IMR-90 (cell line): ENCODE results near the gene LEUTX. TPM values are rescaled to one million over a fixed set of nuclear protein-coding genes. Genes with fewer than 3 reads are reported as not detected.

Experiments
- ATAC-seq: fragments of 200-7000 bp; cut with Tn5 transposase; 2 replicates; pipeline ENCODE4 v1.9.1; 2020; ENCODE audit warnings: low read depth, mild to moderate bottlenecking, moderate library complexity
- BruUV-seq: library from RNA; stranded (reverse); fragments of 400-500 nt; replicated peaks from 2 replicates; lab custom pipeline; 2021; lab: Mats Ljungman, UMichigan
- CTCF ChIA-PET: fragments of 300-600 bp; formaldehyde crosslinking; extraction: SDS; loops from one replicate; lab custom pipeline; 2021; ENCODE audit warnings: antibody characterized with exemption; lab: Yijun Ruan, JAX
- POLR2A ChIA-PET: fragments of 300-600 bp; sonication (Branson Sonifier 250); formaldehyde crosslinking; loops from one replicate; lab custom pipeline; 2022; ENCODE audit warnings: antibody characterized with exemption; ENCODE audit not compliant: unreplicated experiment; lab: Charles Lee
- DNase-seq: peaks from one replicate; pipeline ENCODE4 v3.0.0; 2013
- H2AFZ ChIP-seq: replicated peaks from 2 replicates; pipeline ENCODE3; 2013; ENCODE audit warnings: low read length, mild to moderate bottlenecking; ENCODE audit not compliant: poor library complexity
- H2AK5ac ChIP-seq: 2 replicates; pipeline ENCODE4 v1.6.1; 2013; ENCODE audit warnings: low read depth, low read length, inconsistent platforms
- H2AK9ac ChIP-seq: replicated peaks from 2 replicates; pipeline ENCODE3; 2013; ENCODE audit warnings: mild to moderate bottlenecking, low read depth, low read length, moderate library complexity; ENCODE audit not compliant: poor library complexity
- H2BK120ac ChIP-seq: 2 replicates; pipeline ENCODE4 v1.6.1; 2013; ENCODE audit warnings: low read depth, low read length, inconsistent platforms
- H2BK15ac ChIP-seq: 3 replicates; pipeline ENCODE4 v1.6.1; 2013; ENCODE audit warnings: low read depth, low read length, inconsistent platforms
- H2BK20ac ChIP-seq: 2 replicates; pipeline ENCODE4 v1.6.1; 2013; ENCODE audit warnings: low read depth, mild to moderate bottlenecking, inconsistent platforms, low read length, moderate library complexity
- H2BK5ac ChIP-seq: 2 replicates; pipeline ENCODE4 v1.6.1; 2013; ENCODE audit warnings: mild to moderate bottlenecking, low read depth, low read length, inconsistent platforms; ENCODE audit not compliant: poor library complexity, severe bottlenecking
- H3K14ac ChIP-seq: replicated peaks from 2 replicates; pipeline ENCODE4 v1.6.1; 2013; ENCODE audit warnings: low read depth, low read length, inconsistent platforms
- H3K18ac ChIP-seq: 2 replicates; pipeline ENCODE4 v1.6.1; 2013; ENCODE audit warnings: low read depth, low read length, control low read depth
- H3K23ac ChIP-seq: 2 replicates; pipeline ENCODE4 v1.6.1; 2013; ENCODE audit warnings: low read depth, low read length, inconsistent platforms
- H3K27ac ChIP-seq: 2 replicates; pipeline ENCODE4 v1.5.1; 2013; ENCODE audit warnings: mild to moderate bottlenecking, control low read depth, low read length; ENCODE audit not compliant: insufficient read depth
- H3K27me3 ChIP-seq: 2 replicates; pipeline ENCODE4 v1.6.1; 2013; ENCODE audit warnings: low read length; ENCODE audit not compliant: control insufficient read depth, insufficient read depth
- H3K36me3 ChIP-seq: 2 replicates; pipeline ENCODE4 v1.6.1; 2013; ENCODE audit warnings: low read length, mixed read lengths; ENCODE audit not compliant: control insufficient read depth, insufficient read depth
- H3K4ac ChIP-seq: 2 replicates; pipeline ENCODE4 v1.6.1; 2013; ENCODE audit warnings: low read depth, low read length, inconsistent platforms
- H3K4me1 ChIP-seq: 2 replicates; pipeline ENCODE4 v1.6.1; 2013; ENCODE audit warnings: low read length, mixed read lengths; ENCODE audit not compliant: control insufficient read depth, insufficient read depth
- H3K4me2 ChIP-seq: 2 replicates; pipeline ENCODE4 v1.6.1; 2013; ENCODE audit warnings: low read depth, mild to moderate bottlenecking, control low read depth, low read length, moderate library complexity
- H3K4me3 ChIP-seq: 2 replicates; pipeline ENCODE4 v1.5.1; 2013; ENCODE audit warnings: low read depth, mild to moderate bottlenecking, control low read depth, low read length, moderate library complexity; ENCODE audit not compliant: insufficient read depth
- H3K56ac ChIP-seq: 2 replicates; pipeline ENCODE4 v1.6.1; 2013; ENCODE audit warnings: low read length, inconsistent platforms; ENCODE audit not compliant: insufficient read depth; ENCODE audit errors: extremely low read depth
- H3K79me1 ChIP-seq, 2 experiments: 2 replicates each; pipeline ENCODE4 v1.6.1; 2013; ENCODE audit warnings: low read length in 2 of 2, inconsistent platforms in 1 of 2, low read depth in 1 of 2
- H3K9ac ChIP-seq: 2 replicates; pipeline ENCODE4 v1.6.1; 2013; ENCODE audit warnings: low read depth, low read length, control low read depth
- H3K9me1 ChIP-seq: 2 replicates; pipeline ENCODE4 v1.6.1; 2013; ENCODE audit warnings: low read length, inconsistent platforms; ENCODE audit not compliant: insufficient read depth
- H3K9me3 ChIP-seq: 2 replicates; pipeline ENCODE4 v1.6.1; 2013; ENCODE audit warnings: low read length; ENCODE audit not compliant: control insufficient read depth, insufficient read depth
- H4K20me1 ChIP-seq: 2 replicates; pipeline ENCODE4 v1.6.1; 2013; ENCODE audit warnings: low read length, inconsistent platforms; ENCODE audit not compliant: insufficient read depth
- H4K5ac ChIP-seq: 2 replicates; pipeline ENCODE4 v1.6.1; 2013; ENCODE audit warnings: mild to moderate bottlenecking, low read depth, low read length, control low read depth
- H4K8ac ChIP-seq, 2 experiments: 2 replicates each; pipeline ENCODE4 v1.6.1; 2013; ENCODE audit warnings: low read depth in 2 of 2, low read length in 2 of 2, control low read depth in 1 of 2, inconsistent platforms in 1 of 2
- H4K91ac ChIP-seq: 2 replicates; pipeline ENCODE4 v1.6.1; 2013; ENCODE audit warnings: low read depth, low read length, inconsistent platforms; ENCODE audit not compliant: insufficient read depth
- CHD1 ChIP-seq: IDR thresholded peaks from 2 replicates; pipeline ENCODE4 v1.6.1; 2012; ENCODE audit warnings: low read depth, low read length, improper control_type of control experiment
- CTCF ChIP-seq: conservative IDR thresholded peaks from 2 replicates; pipeline ENCODE4 v1.5.1; 2012; ENCODE audit warnings: mild to moderate bottlenecking, low read depth, low read length, improper control_type of control experiment
- FOS ChIP-seq: fragments of 150-350 bp; IDR thresholded peaks from 2 replicates; pipeline ENCODE4 v1.6.1; 2016; ENCODE audit warnings: low read depth, low read length
- MAFK ChIP-seq: IDR thresholded peaks from 2 replicates; pipeline ENCODE4 v1.6.1; 2012; ENCODE audit warnings: low read depth, low read length, improper control_type of control experiment
- MAZ ChIP-seq: IDR thresholded peaks from 2 replicates; pipeline ENCODE4 v1.6.1; 2012; ENCODE audit warnings: low read depth, mild to moderate bottlenecking, low read length, improper control_type of control experiment, moderate library complexity, borderline replicate concordance
- NFE2L2 ChIP-seq: fragments of 150-350 bp; IDR thresholded peaks from 2 replicates; pipeline ENCODE4 v1.6.1; 2016; ENCODE audit warnings: low read depth, mild to moderate bottlenecking, low read length
- POLR2A ChIP-seq: IDR thresholded peaks from 2 replicates; pipeline ENCODE4 v1.6.1; 2012; ENCODE audit warnings: mild to moderate bottlenecking, low read depth, low read length
- RAD21 ChIP-seq: IDR thresholded peaks from 2 replicates; pipeline ENCODE4 v1.6.1; 2012; ENCODE audit warnings: low read length, improper control_type of control experiment
- SMC3 ChIP-seq: fragments of 150-350 bp; IDR thresholded peaks from 2 replicates; pipeline ENCODE4 v1.6.1; 2016; ENCODE audit warnings: low read depth, mild to moderate bottlenecking, antibody characterized with exemption, low read length, moderate library complexity
- WGBS, 2 experiments: methylation state at CpG; one replicate each; pipeline versions ENCODE4 v1.1.5 to v1.1.7; 2013; ENCODE audit warnings: missing lambda C conversion rate in 2 of 2; ENCODE audit not compliant: insufficient read length in 1 of 2; ENCODE audit errors: extremely low coverage in 2 of 2; 5-methylcytosine and 5-hydroxymethylcytosine counted together
- dilution Hi-C: fragments of 300-500 bp; cut with HindIII; formaldehyde crosslinking; loops from one replicate; pipeline ENCODE4 v1.14.3; 2018; ENCODE audit warnings: low sequenced_read_pairs; ENCODE audit not compliant: unreplicated experiment
- in situ Hi-C: fragments of 300-500 bp; cut with MboI; formaldehyde crosslinking; loops from 3 replicates; pipeline ENCODE4 v1.14.3; 2019; ENCODE audit warnings: low sequenced_read_pairs, inconsistent platforms, mixed read lengths
- intact Hi-C: fragments of 100-400 bp; cut with micrococcal nuclease; formaldehyde crosslinking; loops from 2 replicates; pipeline ENCODE4 v1.10.0; 2022
- polyA plus RNA-seq, 3 experiments: library from polyadenylated mRNA; depleted of rRNA; stranded (reverse); fragments of >200 nt; gene quantifications; 2 replicates each; pipeline ENCODE4 v1.2.3, GENCODE V29; 2012; ENCODE audit warnings: low replicate concordance in 1 of 3
- total RNA-seq: library from RNA; depleted of rRNA; stranded (reverse); fragments of >200 nt; gene quantifications from 2 replicates; pipeline ENCODE4 v1.2.3, GENCODE V29; 2012

LEUTX gene
- total and polyA plus RNA-seq, 2 of the 4 experiments (the other 2 are of a cell fraction): not detected

GRCh38 chr19:39819786-39820185 is 41.1 kb downstream of the LEUTX start:
- dilution Hi-C loops (no loop called here), in situ Hi-C loops (no loop called here), intact Hi-C loops (loop anchor here (5.0 kb wide), 1 partner anchor 277 kb away; the partner anchor contains the start of gene EID2)
- Histone ChIP-seq H3K4me1 (peaks cover 5% of the 10 kb centered on the region), H2AK9ac (no peak overlapping the region), H2BK20ac (no peak overlapping the region), H2AFZ (no peak overlapping the region), H4K8ac (no peak overlapping the region), H3K9me1 (peaks cover 8% of the 10 kb centered on the region; the same call in 1 of the 2 replicates), H4K5ac (no peak overlapping the region), H2BK15ac (no peak overlapping the region), H3K4me3 (no peak overlapping the region), H3K36me3 (no peaks in the 10 kb centered on the region; the same call in 1 of the 2 replicates), H4K91ac (no peak overlapping the region), H3K18ac (no peak overlapping the region), H4K20me1 (no peaks in the 10 kb centered on the region; the same call in 1 of the 2 replicates), H2BK5ac (no peak overlapping the region), H3K56ac (no peak overlapping the region), H3K4ac (no peak overlapping the region), H2AK5ac (no peak overlapping the region), H3K9ac (no peak overlapping the region), H3K4me2 (no peak overlapping the region), H3K27ac (no peak overlapping the region), H3K9me3 (no peaks in the 10 kb centered on the region), H3K14ac (no peak overlapping the region), H3K27me3 (no peaks in the 10 kb centered on the region), H2BK120ac (no peak overlapping the region), H3K79me1 (peaks cover 8 to 16% of the 10 kb centered on the region in 2 experiments), H3K23ac (no peak overlapping the region)
- no TSS peak for BruUV-seq
- ATAC-seq (no peak), DNase-seq (no peak)
- CTCF ChIA-PET: no interaction called here
- TF ChIP-seq POLR2A (no peak), MAFK (peak; percentile 80), MAZ (no peak), CHD1 (no peak), NFE2L2 (no peak), RAD21 (no peak), CTCF (no peak), SMC3 (no peak), FOS (no peak)
- POLR2A ChIA-PET: no interaction called here
- WGBS, 2 experiments: 60% methylated on average over 1 of the region's 3 CpGs; no CpG with 5 or more reads in 1 of the 2 experiments
